HG03565 (cell line): ENCODE data around the gene HK3.

Experiments used
- ATAC-seq: cut with Tn5 transposase; IDR thresholded peaks from one replicate; pipeline ENCODE4 v1.9.1; 2021; ENCODE audit warnings: mild to moderate bottlenecking, moderate library complexity; ENCODE audit not compliant: unreplicated experiment

HK3 gene

DNA sequence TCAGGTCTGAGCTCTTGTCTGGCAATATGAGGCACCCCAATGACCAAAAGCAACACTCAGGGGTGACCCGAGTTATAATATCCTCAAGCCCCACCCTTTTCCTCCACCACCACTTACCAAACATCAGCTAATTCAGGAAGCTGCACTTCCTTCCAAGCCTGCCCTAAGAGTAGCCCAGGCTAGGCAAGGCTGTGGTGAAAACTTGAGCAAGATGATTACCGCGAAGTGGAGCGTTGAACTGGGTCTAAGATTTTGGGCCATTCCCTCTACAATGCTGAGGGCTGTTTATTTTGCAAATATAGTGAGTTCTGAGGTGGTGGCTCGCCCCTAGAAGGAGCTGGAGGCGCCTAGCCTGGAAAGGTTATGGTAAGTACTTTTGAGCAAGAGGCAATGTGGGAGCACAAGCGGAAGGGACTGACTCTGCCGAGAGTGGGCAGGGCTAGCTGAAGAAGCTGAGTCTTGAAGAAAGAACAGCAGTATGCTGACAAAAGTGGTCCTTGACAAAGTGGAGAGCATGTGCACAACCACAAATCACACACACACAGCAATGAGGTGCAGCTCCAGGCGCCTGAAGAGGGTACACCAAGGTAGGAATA is at the start of gene HK3:
HK3 (minus strand) TSS at position 51 of the 596 bp plus-strand sequence. CDS start 3,187 bp downstream, outside the sequence.
- ATAC-seq: no peak

DNA sequence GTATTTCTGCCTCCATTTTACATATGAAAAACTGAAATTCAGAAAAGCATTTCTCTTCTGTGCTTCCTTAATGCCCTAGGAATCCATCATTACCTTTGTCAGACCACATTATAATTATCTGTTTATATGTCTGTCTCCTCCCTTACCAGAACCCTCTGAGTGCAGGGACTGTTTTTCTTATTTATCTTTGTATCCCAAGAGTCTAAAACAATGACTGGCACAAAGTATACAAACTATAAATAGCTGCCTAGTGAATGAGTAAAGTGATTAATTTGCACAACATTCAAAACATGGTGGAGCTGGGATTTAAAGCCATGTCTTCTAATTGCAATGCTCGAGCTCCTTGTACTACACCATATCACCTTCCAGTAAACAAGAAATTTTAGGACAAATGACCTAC is 49.3 kb upstream of the HK3 start:
- no peak for ATAC-seq

GRCh38 chr5:176947847-176948246 is 48.7 kb upstream of the HK3 start:
- no peak for ATAC-seq

- ATAC-seq: no peak
These were observed 45.1 kb upstream of the HK3 start for GRCh38 chr5:176944268-176944667.

DNA sequence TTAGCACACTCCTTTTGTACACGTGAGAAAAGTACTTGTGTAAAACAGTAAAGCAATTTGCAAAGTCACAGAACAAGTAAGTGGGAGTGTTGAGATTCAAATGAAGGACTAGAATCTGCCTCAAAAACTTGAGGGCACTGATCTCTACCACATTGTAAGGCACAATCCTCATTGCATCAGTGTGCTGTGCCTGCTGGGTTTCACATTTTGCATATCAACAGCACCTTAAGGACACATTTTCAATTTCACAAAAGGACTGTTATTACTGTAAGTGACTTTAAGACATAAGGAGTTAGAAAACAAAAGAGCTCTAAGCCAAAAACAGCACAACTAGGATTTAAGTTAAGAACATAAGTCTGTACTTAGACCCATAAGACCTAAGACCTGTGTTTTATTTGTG is 44.7 kb upstream of the HK3 start:
- ATAC-seq: no peak

GRCh38 chr5:176941951-176942350 is 42.8 kb upstream of the HK3 start:
- no peak for ATAC-seq

DNA sequence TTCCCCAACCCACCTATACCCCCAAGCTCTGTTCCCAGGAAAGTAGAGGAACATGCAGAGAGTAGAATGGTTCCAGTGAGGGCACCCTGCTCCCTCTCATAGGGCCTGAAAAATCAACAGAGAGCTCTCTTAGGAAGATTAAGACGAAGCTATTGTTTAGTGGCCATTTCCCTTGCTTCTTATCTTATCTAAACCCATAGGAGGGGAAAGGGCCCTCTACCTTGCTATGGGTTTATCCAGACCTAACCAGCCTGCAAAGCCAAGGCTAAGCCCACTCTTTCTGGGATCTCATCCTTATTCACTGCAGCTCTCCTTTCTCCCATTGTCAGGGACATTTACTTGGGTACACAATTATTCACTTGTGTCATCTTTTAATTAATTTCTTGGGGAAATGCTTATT is 39.3 kb upstream of the HK3 start:
- no peak for ATAC-seq

- ATAC-seq: no peak
These were observed 35.9 kb upstream of the HK3 start for GRCh38 chr5:176935017-176935416.

GRCh38 chr5:176934309-176934930 is 35.3 kb upstream of the HK3 start:
- ATAC-seq: no peak

GRCh38 chr5:176929654-176930053 is 30.5 kb upstream of the HK3 start:
- ATAC-seq: no peak

- no peak for ATAC-seq
These were observed 28.4 kb upstream of the HK3 start for GRCh38 chr5:176927562-176927961.

- ATAC-seq: no peak
These were observed 23.7 kb upstream of the HK3 start for GRCh38 chr5:176922817-176923216.

- ATAC-seq: no peak
These were observed 22.6 kb upstream of the HK3 start for GRCh38 chr5:176921714-176922113.

DNA sequence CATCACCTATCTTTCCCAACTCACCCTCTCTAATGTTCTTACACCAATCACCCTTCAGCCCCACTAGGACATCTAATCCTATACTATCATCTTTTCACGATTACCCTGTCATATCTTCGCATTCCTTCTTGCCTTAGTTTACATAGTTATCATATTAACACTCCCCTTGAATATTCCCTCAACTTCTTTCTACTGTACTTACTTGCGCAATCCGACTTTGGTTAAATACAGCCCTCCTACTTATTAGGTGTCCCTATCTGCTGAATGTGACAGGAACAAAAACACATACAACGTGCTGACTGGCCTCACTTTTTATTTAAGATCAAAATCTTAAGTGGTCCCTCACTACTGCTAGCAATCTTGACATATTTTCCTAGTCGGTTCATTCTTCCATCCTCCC is 19.5 kb upstream of the HK3 start:
- ATAC-seq: no peak

GRCh38 chr5:176916337-176916736 is 17.2 kb upstream of the HK3 start:
- ATAC-seq: no peak

- ATAC-seq: no peak
These were observed 16.8 kb upstream of the HK3 start for GRCh38 chr5:176915906-176916305.

GRCh38 chr5:176912115-176912514 is 13.0 kb upstream of the HK3 start:
- no peak for ATAC-seq

- ATAC-seq: no peak
These were observed 9.7 kb upstream of the HK3 start for GRCh38 chr5:176908675-176909368.

GRCh38 chr5:176906796-176907195 is 7.7 kb upstream of the HK3 start:
- no peak for ATAC-seq

DNA sequence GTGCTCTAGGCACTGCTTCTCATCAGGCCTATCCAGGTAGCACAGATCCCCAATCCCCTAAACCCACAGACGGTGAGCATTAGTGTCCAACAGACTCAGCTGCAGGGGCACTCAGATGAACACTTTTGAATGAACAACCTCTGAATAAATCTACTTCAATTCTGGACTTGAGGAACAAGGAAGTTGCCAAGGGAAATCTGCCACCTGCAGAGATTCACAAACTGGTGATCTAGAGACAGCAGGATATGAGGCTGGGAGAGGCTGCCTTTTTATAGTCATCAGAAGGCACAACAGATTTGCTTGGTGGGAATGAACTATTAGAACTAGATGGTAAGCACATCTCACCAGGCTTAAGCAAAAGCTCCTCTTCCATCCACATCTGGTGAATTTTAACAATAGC is 7.0 kb upstream of the HK3 start:
- ATAC-seq: no peak

DNA sequence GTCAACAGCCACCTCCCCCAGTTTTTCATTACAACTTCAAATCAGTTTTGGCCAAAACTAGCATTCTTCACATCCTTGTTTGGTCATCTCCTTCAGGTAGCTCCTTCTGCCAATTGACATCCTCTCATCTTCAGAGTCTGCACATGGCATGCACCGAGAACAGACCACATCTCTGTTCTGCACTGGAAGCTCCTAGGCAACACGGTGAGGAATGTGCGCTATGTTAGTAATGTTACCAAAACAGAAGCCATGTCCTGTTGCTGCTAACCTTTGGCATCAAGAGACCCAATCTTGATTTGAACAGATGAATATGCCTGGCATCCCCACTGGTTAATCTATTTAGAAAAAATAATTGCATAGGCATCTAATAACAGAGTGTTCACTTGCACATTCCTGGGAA is 5.1 kb upstream of the HK3 start:
- ATAC-seq: no peak

DNA sequence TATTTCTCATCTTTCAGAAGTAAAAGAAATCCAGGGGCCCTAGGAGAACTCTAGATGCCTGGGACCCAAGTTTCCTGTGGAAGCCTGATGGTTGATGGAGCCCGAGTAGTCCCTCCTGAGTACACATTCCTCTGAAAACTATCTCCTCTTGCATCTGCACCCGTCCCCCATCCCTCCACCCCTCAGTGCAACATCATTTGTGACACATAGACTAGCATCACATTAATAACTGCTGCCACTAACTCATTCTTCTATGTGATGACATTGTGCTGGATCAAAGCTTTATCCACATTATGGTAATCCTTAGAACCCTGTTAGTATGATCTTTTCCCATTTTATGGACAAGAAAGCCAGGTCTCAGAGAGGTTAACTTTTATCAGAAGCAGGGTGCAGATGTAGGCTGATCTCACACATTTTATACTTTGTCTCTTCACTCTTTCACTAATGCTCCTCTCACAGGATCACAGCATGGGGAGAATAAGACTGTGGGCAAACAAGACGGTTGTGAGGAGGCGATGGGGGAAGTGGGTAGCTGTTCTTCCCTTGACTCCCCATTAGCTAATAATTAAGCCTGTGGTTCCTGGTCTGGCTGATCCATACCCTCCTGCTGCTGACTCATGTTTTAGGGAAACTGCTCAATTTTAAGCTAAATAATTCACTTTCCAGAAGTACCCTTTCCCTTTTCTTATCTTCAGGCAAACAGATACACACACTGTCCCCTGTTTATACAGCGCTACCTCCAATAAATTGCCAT is 3.9 kb upstream of the HK3 start:
- no peak for ATAC-seq
